Measurements from ENCODE around the gene ITPKB. TPM values are rescaled to one million over a fixed set of nuclear protein-coding genes. Genes with fewer than 3 reads are reported as not detected.

The ITPKB gene
- total and polyA plus RNA-seq, 7 donors: 3.9 to 14.1 (median 8.9) TPM

- Histone ChIP-seq H3K27me3 (ENCODE audit: insufficient read depth in 3 of 3, low read length in 2 of 3) (no peaks in the 10 kb centered on the region), H3K36me3 (ENCODE audit: insufficient read depth in 1 of 2, low read depth in 1 of 2) (no peaks in the 10 kb centered on the region), H3K4me3 (no peak overlapping the region), H3K27ac (no peak overlapping the region), H3K4me1 (no peaks in the 10 kb centered on the region), H3K9me3 (no peaks in the 10 kb centered on the region)
- 63 to 86% (median 70%) methylated on average over 2 of the region's 2 CpGs for WGBS, 3 donors
- TF ChIP-seq CTCF (IDR thresholded peaks at IDR 0.05): no peak
- intact Hi-C loops (cut with DNase I): no loop called here
- DNase-seq: no peak
- peak in 3 of 4 donors; percentile 29 to 62 (median 31) for ATAC-seq
Measured at GRCh38 chr1:226588484-226588883, 150.6 kb downstream of the ITPKB start.

- Histone ChIP-seq H3K4me3 (no peak overlapping the region), H3K27me3 (ENCODE audit: insufficient read depth in 3 of 3, low read length in 2 of 3) (no peaks in the 10 kb centered on the region), H3K36me3 (ENCODE audit: insufficient read depth in 1 of 2, low read depth in 1 of 2) (no peaks in the 10 kb centered on the region), H3K9me3 (no peaks in the 10 kb centered on the region), H3K4me1 (no peaks in the 10 kb centered on the region), H3K27ac (no peak overlapping the region)
- no peak for DNase-seq
- intact Hi-C loops (cut with DNase I): no loop called here
- no peak for ATAC-seq
- 84 to 87% (median 85%) methylated on average over 16 of the region's 16 CpGs for whole genome bisulfite sequencing, 3 donors
- TF ChIP-seq CTCF (IDR thresholded peaks at IDR 0.05): no peak
Measured at GRCh38 chr1:226586650-226587422, 152.2 kb downstream of the ITPKB start.

GRCh38 chr1:226586116-226586515, 153.0 kb downstream of the ITPKB start:
- intact Hi-C loops (cut with DNase I): no loop called here
- no peak overlapping the region for H3K27ac ChIP-seq
- DNase-seq (no peak), ATAC-seq (no peak)
- no peak overlapping the region for H3K4me3 ChIP-seq
- H3K9me3 ChIP-seq: no peaks in the 10 kb centered on the region
- no peak for TF ChIP-seq CTCF (IDR thresholded peaks at IDR 0.05)
- H3K4me1 ChIP-seq: no peaks in the 10 kb centered on the region
- no peaks in the 10 kb centered on the region for H3K27me3 ChIP-seq (ENCODE audit: insufficient read depth in 3 of 3, low read length in 2 of 3)
- WGBS, 3 donors: 91 to 93% (median 91%) methylated on average over 7 of the region's 7 CpGs
- H3K36me3 ChIP-seq (ENCODE audit: insufficient read depth in 1 of 2, low read depth in 1 of 2): no peaks in the 10 kb centered on the region

GRCh38 chr1:226584164-226584563, 154.9 kb downstream of the ITPKB start:
- no peak for DNase-seq
- WGBS, 3 donors: 64 to 80% (median 78%) methylated on average over 3 of the region's 3 CpGs
- no peak overlapping the region for H3K4me3 ChIP-seq
- no peak for ATAC-seq
- intact Hi-C loops (cut with DNase I): no loop called here
- H3K4me1 ChIP-seq: no peaks in the 10 kb centered on the region
- no peaks in the 10 kb centered on the region for H3K27me3 ChIP-seq (ENCODE audit: insufficient read depth in 3 of 3, low read length in 2 of 3)
- TF ChIP-seq CTCF (IDR thresholded peaks at IDR 0.05): no peak
- H3K36me3 ChIP-seq (ENCODE audit: insufficient read depth in 1 of 2, low read depth in 1 of 2): no peaks in the 10 kb centered on the region
- H3K27ac ChIP-seq: no peak overlapping the region
- no peaks in the 10 kb centered on the region for H3K9me3 ChIP-seq

GRCh38 chr1:226582966-226583365, 156.1 kb downstream of the ITPKB start:
- TF ChIP-seq CTCF (IDR thresholded peaks at IDR 0.05): no peak
- no peak for ATAC-seq
- 60 to 86% (median 76%) methylated on average over 3 of the region's 3 CpGs for WGBS, 3 donors

More at GRCh38 chr1:226582966-226583365, 156.1 kb downstream of the ITPKB start:
- H3K4me3 ChIP-seq: no peak overlapping the region
- no peak for DNase-seq
- no peaks in the 10 kb centered on the region for H3K27me3 ChIP-seq (ENCODE audit: insufficient read depth in 3 of 3, low read length in 2 of 3)
- intact Hi-C loops (cut with DNase I): no loop called here
- H3K4me1 ChIP-seq: no peaks in the 10 kb centered on the region
- no peaks in the 10 kb centered on the region for H3K9me3 ChIP-seq
- no peaks in the 10 kb centered on the region for H3K36me3 ChIP-seq (ENCODE audit: insufficient read depth in 1 of 2, low read depth in 1 of 2)
- no peak overlapping the region for H3K27ac ChIP-seq

Measured in psoas muscle (tissue), 8 donors.